Ovary (tissue), 9 donors: ENCODE data around the gene MROH2B. TPM values are rescaled to one million over a fixed set of nuclear protein-coding genes. Genes with fewer than 3 reads are reported as not detected.

ENCODE experiments used
- DNase-seq, 5 donors: peaks; one replicate each; pipeline ENCODE4 v3.0.0-alpha.2; 2019 to 2020
- H3K27ac ChIP-seq, 2 donors: fragments of 200-600 bp; one replicate each; pipeline versions ENCODE4 v1.5.1 to v1.8.0; 2019 to 2022
- H3K27me3 ChIP-seq: fragments of 200-600 bp; one replicate; pipeline ENCODE4 v1.8.0; 2022
- H3K36me3 ChIP-seq: fragments of 200-600 bp; sonication (generic); one replicate; pipeline ENCODE4 v1.5.1; 2019
- H3K4me1 ChIP-seq: one replicate; pipeline ENCODE4 v1.8.1; 2013; ENCODE audit warnings: mild to moderate bottlenecking, moderate library complexity; ENCODE audit not compliant: insufficient read depth
- H3K4me3 ChIP-seq: fragments of 200-600 bp; sonication (generic); one replicate; pipeline ENCODE4 v1.5.1; 2017
- H3K9me3 ChIP-seq, 2 donors: fragments of 200-600 bp in 1 of 2; sonication (generic) in 1 of 2; one replicate each; pipeline versions ENCODE4 v1.5.1 to v1.8.1; 2013 to 2019; ENCODE audit warnings: mild to moderate bottlenecking in 1 of 2, moderate library complexity in 1 of 2
- CTCF ChIP-seq, 3 donors: fragments of 450-650 bp in 2 of 3; fragments of 200-600 bp in 1 of 3; IDR thresholded peaks; one replicate each; pipeline versions ENCODE4 v1.5.1 to v1.8.0; 2016 to 2022; ENCODE audit warnings: antibody characterized with exemption in 3 of 3, mild to moderate bottlenecking in 1 of 3
- EP300 ChIP-seq: sonication (generic); formaldehyde crosslinking; IDR thresholded peaks from one replicate; pipeline ENCODE4 v1.6.1; 2017; ENCODE audit warnings: antibody characterized with exemption
- POLR2A ChIP-seq: fragments of 450-650 bp; IDR thresholded peaks from one replicate; pipeline ENCODE4 v1.6.1; 2017; ENCODE audit warnings: antibody characterized with exemption, mild to moderate bottlenecking, moderate library complexity
- WGBS, 3 donors: extraction: QIAGEN DNeasy Blood & Tissue Kit in 1 of 3; methylation state at CpG; one replicate each; pipeline versions ENCODE4 v1.1.5 to v1.1.7; 2013 to 2017; 5-methylcytosine and 5-hydroxymethylcytosine counted together
- intact Hi-C, 4 donors: fragments of 100-400 bp; cut with DNase I; formaldehyde crosslinking; loops; one replicate each; pipeline versions ENCODE4 v1.11.0 to v1.15.1; 2022 to 2023
- polyA plus RNA-seq, 2 donors: library from polyadenylated mRNA; stranded (reverse); fragments of 200-250 nt in 1 of 2; fragments of 350-450 nt in 1 of 2; fragmentation: Illumina TruSeq in 1 of 2; extraction: RNeasy Lipid Tissue Mini Kit (QIAGEN cat#74804) in 1 of 2; gene quantifications; one replicate each; pipeline ENCODE4 v1.2.3, GENCODE V29; 2013 to 2014
- total RNA-seq, 7 donors: library from RNA; depleted of rRNA in 2 of 7; stranded (reverse); fragments of >200 nt in 2 of 7; fragmentation: NEBNext Ultra II Directional in 3 of 7; extraction: Animal tissue kit (Norgen Biotek cat#: 25700) in 3 of 7; gene quantifications; one replicate each; pipeline versions ENCODE4 v1.1.0 to v1.2.4, GENCODE V29; 2016 to 2023
- donor health status: DM: no; HTN: no; CAD: no; lungs with moderate emphysema.
- donor health status: DM: no; HTN: no; CAD: no.
- donor health status: Bipolar disorder and iron deficiency.
- donor health status: DM: yes; HTN: yes; CAD: no.
- donor health status: DM: no; HTN: no; CAD: no.
- donor health status: DM: yes; HTN: yes; CAD: no.

The MROH2B gene
- total and polyA plus RNA-seq, 9 donors: 0.01 TPM; not detected in 8

- TF ChIP-seq EP300 (no peak), CTCF (IDR thresholded peaks at IDR 0.05) (no peak), POLR2A (no peak)
- Histone ChIP-seq H3K27me3 (no peaks in the 10 kb centered on the region), H3K9me3 (no peaks in the 10 kb centered on the region), H3K27ac (no peak overlapping the region), H3K4me3 (no peak overlapping the region), H3K4me1 (peaks cover 8% of the 10 kb centered on the region), H3K36me3 (no peaks in the 10 kb centered on the region)
- WGBS, 3 donors: 95 to 98% (median 96%) methylated on average over 5 of the region's 5 CpGs
- no peak for DNase-seq
- intact Hi-C loops: no loop called here
Observed at GRCh38 chr5:40995801-40996586, 75.1 kb downstream of the MROH2B start.

GRCh38 chr5:40991981-40992559, 79.1 kb downstream of the MROH2B start:
- Histone ChIP-seq H3K27ac (peak overlapping the region; percentile 32 to 85), H3K27me3 (no peaks in the 10 kb centered on the region), H3K36me3 (no peaks in the 10 kb centered on the region), H3K9me3 (no peaks in the 10 kb centered on the region), H3K4me3 (no peak overlapping the region), H3K4me1 (peaks cover 13% of the 10 kb centered on the region)
- intact Hi-C loops: no loop called here
- TF ChIP-seq CTCF (IDR thresholded peaks at IDR 0.05) (no peak), EP300 (no peak), POLR2A (no peak)
- no peak for DNase-seq
- WGBS, 3 donors: 45 to 72% (median 71%) methylated on average over 5 of the region's 5 CpGs

- H3K4me3 ChIP-seq: no peak overlapping the region
- peak; percentile 59 to 89 (median 68) for DNase-seq
- WGBS, 3 donors: 4 to 7% (median 5%) methylated on average over 2 of the region's 2 CpGs
- no peaks in the 10 kb centered on the region for H3K9me3 ChIP-seq
- peaks cover 13% of the 10 kb centered on the region for H3K4me1 ChIP-seq
- H3K36me3 ChIP-seq: no peaks in the 10 kb centered on the region
- TF ChIP-seq EP300: peak; percentile 95
- TF ChIP-seq POLR2A: no peak
- peak in 1 of 3 donors; percentile 11 for TF ChIP-seq CTCF (IDR thresholded peaks at IDR 0.05)
- H3K27me3 ChIP-seq: no peaks in the 10 kb centered on the region
- H3K27ac ChIP-seq: peak overlapping the region; percentile 32 to 85
- intact Hi-C loops: no loop called here
Observed at GRCh38 chr5:40991168-40991980, 79.8 kb downstream of the MROH2B start.

GRCh38 chr5:40988746-40989510, 82.2 kb downstream of the MROH2B start:
- no peaks in the 10 kb centered on the region for H3K27me3 ChIP-seq
- no peaks in the 10 kb centered on the region for H3K9me3 ChIP-seq
- peaks cover 13% of the 10 kb centered on the region for H3K4me1 ChIP-seq
- H3K4me3 ChIP-seq: no peak overlapping the region
- 96 to 99% (median 97%) methylated on average over 8 of the region's 8 CpGs for WGBS, 3 donors
- intact Hi-C loops: no loop called here
- no peak for DNase-seq
- TF ChIP-seq EP300: no peak
- TF ChIP-seq POLR2A: no peak
- no peak for TF ChIP-seq CTCF (IDR thresholded peaks at IDR 0.05)
- no peak overlapping the region for H3K27ac ChIP-seq
- no peaks in the 10 kb centered on the region for H3K36me3 ChIP-seq
